ENCODE measurements around the gene TMEM175.

Gene TMEM175

DNA sequence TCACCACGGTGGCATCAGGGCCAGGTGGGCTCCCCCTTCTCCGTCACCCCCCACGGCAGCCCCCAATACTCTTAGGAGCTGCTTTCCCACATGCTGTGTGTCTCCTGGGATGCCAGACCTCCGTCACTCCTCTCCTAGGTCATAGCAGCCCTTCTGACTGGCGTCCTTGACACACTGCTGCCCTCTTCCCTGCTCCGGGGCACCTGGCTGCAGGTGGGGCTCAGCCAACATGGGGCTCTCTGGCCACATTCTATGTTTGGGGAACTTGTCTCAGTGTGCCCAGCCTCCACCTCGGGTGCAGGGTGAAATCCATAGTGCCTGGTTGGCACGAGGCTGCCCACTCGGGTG is 13.8 kb downstream of the TMEM175 start:
- DNase-seq (ENCODE audit: low read depth in 2 of 2, low spot score in 1 of 2) = no peak

DNA sequence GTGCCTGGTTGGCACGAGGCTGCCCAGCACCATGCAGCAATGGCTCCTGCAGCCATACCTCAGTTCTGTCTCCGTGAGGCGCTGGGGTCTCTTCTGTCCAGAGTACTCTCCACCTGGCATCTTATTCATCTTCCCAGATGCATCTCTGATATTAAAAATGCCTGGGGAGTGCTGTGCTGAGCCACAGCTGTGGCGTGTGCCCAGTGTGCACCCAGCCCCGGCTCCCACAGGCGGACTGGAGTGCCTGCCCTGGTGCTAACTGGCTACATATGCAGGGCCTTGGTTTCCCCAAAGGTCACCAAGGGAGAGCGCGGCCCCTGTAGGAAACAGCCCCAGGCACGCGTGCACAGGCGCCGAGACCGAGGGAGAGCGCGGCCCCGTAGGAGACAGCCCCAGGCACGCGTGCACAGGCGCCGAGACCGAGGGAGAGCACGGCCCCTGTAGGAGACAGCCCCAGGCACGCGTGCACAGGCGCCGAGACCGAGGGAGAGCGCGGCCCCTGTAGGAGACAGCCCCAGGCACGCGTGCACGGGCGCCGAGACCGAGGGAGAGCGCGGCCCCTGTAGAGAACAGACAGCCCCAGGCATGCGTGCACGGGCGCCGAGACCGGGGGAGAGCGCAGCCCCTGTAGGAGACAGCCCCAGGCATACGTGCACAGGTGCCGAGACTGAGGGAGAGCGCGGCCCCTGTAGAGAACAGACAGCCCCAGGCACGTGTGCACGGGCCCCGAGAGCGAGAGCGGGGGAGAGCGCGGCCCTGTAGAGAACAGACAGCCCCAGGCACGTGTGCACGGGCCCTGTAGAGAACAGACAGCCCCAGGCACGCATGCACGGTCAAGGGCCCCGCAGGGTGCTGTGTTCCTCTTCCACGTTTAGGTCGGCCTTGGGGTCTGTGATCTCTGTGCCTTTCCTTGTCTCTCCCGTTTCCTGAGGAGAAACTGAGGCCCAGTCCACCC is 14.5 kb downstream of the TMEM175 start:
- no peak for DNase-seq (ENCODE audit: low read depth in 2 of 2, low spot score in 1 of 2)

DNA sequence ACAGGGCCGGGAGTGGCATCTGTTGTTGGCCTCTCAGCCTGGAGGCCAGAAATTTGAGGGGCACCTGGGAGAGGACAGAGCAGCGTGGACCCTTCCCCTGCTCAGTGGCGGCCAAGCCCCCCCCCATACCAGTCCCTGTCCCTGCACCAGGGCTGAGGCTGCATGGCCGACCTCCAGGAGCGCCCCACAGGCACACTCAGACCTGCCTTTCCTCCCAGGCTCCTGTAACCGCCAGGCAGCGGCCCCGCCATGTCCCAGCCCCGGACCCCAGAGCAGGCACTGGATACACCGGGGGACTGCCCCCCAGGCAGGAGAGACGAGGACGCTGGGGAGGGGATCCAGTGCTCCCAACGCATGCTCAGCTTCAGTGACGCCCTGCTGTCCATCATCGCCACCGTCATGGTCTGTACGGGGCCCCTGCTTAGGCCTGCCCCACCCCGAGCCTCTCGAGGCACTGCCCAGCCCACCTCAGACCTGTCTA is 15.3 kb downstream of the TMEM175 start:
- DNase-seq (ENCODE audit: low read depth in 2 of 2, low spot score in 1 of 2) = no peak

DNA sequence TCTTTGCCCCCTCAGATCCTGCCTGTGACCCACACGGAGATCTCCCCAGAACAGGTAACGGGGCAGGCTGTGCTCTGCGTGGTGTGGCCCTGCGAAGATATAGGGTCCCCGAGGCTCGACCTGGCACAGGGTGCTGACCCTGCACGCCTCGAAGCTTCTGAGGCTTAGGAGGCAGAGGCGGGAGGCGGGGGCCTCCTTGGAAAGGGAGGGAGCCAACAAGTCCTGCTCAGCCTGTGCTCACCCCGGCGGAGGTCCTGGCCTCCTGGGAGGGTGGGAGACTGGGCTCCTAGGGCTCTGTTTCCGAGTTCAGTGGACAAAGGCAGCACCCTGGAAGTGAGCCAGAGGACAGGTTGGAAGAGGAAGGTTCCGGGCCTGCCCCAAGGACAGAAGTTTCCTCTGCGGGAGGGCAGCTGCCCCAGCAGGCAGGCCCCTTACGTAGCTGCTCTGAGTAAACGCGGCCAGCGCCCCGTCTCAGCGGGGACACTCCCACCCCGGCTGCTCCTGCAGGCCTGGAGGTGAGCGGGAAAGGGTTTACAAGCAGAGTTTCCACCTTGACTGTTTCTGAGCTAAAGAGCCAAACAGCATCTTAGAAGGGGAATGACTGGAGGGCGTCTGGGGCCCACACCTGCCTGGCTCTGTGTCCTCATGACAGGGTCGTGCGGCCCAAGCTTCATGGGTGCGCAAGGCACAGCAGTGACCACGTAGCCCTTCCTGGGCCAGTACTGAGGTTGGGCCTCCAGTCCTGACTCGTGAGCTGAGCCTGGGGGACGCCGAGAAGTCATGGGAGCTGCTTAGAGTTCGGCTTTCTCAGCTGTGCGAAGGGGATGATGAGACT is 16.1 kb downstream of the TMEM175 start:
- DNase-seq (ENCODE audit: low read depth in 2 of 2, low spot score in 1 of 2) = no peak

DNA sequence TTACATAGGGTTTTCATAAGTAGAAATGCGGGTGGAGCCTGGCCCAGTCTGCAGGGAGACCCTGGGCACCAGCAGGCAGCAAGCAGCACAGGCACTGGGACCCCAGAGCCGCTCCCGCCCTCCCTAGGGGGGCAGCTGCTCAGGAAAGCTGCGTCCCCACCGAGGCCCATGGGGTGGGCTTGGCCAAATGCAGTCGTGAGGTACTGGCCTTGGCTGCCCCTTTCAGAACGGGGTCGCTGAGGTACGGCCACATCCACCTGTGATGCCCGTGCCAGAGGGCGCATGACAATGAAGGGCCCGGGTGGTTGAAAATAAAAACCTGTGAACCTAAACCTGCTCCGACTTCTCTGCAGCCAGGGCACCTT is 16.7 kb downstream of the TMEM175 start:
- DNase-seq (ENCODE audit: low read depth in 2 of 2, low spot score in 1 of 2) = no peak

DNA sequence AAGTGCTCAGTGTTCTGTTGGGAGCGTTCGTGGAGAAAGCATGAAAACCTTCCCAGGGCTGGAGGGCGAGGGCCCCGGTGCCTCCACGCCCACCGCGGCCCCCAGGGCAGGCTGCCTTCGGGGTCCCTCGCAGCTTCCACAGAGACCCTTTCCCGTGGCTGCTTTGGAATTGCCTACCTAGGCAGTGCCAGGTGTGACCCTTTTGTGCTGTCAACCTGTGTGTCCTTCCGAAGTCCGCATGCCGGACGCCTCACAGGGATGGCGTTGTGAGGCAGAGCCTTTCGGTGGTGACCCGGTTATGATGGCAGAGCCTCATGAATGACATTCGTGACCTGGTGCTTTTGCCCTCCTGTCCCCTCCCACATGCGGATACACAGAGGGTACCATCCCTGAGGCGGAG is 17.4 kb downstream of the TMEM175 start:
- no peak for DNase-seq (ENCODE audit: low read depth in 2 of 2, low spot score in 1 of 2)

DNA sequence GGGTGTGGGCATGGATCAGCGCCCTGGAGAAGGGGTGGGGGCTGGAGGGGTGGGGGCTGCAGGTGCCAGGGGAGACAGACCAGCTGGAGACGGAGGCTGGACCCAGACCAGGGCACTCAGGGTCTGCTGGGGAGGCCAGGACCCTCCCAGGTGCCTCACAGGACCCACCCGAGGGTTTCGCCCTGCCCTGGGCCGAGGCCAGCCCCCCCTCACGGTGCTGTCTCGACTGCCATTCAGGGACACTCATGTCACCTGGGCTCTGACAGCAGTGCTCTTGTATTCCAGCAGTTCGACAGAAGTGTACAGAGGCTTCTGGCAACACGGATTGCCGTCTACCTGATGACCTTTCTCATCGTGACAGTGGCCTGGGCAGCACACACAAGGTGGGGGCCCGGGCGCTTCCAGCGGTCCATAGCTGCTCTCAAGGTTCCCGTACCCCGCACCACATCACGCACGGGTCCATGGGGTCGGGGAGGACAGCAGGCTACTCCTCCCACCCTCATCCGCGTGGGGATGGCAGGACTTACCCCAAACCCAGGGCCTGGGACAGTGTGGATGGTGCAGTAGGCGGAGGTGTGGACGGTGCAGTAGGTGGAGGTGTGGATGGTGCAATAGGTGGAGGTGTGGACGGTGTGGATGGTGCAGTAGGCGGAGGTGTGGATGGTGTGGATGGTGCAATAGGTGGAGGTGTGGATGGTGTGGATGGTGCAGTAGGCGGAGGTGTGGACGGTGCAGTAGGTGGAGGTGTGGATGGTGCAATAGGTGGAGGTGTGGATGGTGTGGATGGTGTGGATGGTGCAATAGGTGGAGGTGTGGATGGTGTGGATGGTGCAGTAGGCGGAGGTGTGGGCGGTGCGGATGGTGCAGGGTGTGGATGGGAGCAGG is 18.1 kb downstream of the TMEM175 start:
- no peak for DNase-seq (ENCODE audit: low read depth in 2 of 2, low spot score in 1 of 2)

DNA sequence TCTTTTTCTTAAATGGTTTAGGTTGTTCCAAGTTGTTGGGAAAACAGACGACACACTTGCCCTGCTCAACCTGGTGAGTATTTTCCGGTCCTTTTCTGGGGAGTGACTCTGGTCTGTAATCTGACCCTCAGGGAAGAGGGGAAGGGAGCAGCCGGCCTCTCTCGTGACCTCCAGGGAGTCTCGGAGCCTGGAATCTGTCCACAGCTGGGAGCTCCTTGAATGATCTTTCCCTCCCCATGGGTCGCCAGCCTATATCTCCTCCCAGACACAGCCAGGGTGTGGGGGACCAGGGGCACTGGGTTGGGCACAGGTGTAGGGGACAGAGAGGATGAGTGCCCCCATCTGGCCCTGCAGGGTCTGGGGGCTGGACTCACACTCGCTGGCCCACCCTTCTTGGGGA is 18.9 kb downstream of the TMEM175 start:
- no peak for DNase-seq (ENCODE audit: low read depth in 2 of 2, low spot score in 1 of 2)

DNA sequence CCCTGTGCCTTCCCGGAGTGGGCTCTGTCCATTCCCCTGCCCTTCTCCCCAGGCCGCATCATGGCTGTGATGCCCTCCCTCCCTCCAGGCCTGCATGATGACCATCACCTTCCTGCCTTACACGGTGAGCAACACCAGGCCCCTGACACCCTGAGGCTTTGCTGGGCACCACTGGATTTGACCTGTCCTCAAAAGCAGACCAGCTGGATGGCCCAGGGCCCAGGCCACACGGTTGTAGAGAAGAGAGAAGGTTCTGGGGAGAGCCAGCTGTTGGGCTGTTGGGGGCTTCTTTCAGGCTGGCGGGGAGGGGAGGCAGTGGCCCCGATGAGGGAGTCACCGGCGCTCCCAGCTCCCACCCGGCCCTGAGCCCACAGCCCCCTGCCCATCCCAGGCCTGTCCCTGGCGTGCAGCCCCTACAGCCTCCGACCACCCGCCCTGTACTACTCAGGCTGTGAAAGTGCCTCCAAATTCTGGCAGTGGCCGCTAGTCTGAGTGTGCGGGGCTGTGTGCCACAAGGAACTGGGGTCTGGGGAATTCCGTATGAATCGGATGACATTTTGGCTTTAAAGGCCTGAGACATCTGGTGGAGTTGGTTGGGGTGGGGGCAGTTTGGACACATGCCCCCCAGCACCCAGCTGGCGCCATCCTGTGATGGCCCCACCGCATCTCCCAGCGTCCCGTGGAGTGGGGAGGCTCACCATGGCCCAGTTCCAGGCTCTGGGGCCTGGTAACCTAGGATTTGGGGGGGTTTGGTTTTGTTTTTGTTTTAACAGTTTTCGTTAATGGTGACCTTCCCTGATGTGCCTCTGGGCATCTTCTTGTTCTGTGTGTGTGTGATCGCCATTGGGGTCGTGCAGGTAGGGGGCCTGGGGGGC is 19.6 kb downstream of the TMEM175 start:
- no peak for DNase-seq (ENCODE audit: low read depth in 2 of 2, low spot score in 1 of 2)

DNA sequence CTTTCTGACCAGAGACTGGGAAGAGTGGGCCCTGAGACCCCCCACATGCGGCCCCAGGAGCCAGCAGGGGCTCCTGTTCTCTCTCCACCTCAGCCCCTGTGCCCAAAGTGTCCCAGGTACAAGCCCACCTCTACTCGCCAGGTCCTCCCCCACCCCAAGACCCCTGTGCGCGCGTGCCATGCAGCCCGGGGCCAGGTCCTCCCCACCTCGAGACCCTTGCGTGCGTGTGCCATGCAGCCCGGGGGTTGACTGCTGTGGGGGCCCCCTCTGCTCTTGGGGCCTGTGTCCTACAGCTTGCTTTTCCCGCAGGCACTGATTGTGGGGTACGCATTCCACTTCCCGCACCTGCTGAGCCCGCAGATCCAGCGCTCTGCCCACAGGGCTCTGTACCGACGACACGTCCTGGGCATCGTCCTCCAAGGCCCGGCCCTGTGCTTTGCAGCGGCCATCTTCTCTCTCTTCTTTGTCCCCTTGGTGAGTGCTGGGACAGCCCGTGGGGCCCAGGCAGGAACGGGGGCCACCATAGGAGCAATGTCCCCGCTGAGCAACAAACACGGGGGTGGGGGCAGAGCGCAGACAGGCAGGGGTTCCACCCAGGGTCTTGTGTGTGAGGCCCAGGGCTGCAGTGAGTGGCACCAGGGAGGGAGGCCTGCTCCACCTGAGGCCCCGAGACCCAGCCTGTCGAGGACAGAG is 20.8 kb downstream of the TMEM175 start:
- DNase-seq (ENCODE audit: low read depth in 2 of 2, low spot score in 1 of 2) = no peak

DNA sequence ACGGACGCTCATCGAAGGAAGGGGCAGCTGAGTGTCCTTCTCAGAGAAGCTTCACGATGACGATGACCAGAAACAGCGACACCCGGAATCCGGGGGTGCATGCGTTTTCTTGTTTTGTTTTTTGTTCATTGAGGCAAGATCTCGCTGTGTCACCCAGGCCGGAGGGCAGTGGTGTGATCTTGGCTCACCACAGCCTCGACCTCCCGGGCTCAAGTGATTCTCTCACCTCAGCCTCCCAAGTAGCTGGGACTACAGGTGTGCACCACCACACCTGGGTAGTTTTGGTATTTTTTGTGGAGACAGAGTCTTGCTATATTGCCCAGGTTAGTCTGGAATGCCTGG is 21.3 kb downstream of the TMEM175 start:
- DNase-seq (ENCODE audit: low read depth in 2 of 2, low spot score in 1 of 2) = no peak

DNA sequence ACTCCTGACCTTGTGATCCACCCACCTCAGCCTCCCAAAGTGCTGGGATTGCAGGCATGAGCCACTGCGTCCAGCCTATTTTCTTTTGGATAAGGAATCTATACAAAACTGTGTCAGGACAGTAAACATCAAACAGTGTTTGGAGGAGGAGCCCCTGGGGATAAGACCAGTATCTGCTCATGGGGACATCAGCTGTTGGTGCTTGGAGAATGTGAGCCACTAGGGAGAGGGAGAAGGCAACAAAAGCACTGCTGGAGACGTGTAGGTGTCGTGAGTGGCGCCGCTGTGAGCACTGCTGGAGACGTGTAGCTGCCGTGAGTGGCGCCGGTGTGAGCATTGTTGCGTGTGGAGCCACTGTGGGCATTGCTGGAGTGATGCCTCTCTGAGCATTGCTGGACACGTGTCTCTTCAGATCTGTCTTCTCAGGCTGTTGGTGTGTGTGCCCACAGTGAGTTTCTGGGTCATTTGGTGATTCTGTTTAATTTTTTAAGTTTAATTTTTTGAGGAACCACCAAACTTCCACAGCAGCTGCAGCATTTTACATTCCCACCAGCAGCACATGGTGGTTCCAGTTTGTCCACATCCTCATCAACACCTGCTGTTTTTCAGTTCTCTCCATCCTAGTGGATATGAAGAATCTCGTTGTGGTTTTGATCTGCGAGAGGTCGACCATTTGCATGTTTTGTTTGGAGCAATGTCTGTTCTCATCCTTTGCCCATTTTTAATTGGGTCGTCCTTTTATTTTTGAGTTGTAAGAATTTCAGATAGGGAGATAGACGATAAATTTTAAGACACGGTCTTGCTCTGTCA is 22.2 kb downstream of the TMEM175 start:
- DNase-seq (ENCODE audit: low read depth in 2 of 2, low spot score in 1 of 2) = no peak

DNA sequence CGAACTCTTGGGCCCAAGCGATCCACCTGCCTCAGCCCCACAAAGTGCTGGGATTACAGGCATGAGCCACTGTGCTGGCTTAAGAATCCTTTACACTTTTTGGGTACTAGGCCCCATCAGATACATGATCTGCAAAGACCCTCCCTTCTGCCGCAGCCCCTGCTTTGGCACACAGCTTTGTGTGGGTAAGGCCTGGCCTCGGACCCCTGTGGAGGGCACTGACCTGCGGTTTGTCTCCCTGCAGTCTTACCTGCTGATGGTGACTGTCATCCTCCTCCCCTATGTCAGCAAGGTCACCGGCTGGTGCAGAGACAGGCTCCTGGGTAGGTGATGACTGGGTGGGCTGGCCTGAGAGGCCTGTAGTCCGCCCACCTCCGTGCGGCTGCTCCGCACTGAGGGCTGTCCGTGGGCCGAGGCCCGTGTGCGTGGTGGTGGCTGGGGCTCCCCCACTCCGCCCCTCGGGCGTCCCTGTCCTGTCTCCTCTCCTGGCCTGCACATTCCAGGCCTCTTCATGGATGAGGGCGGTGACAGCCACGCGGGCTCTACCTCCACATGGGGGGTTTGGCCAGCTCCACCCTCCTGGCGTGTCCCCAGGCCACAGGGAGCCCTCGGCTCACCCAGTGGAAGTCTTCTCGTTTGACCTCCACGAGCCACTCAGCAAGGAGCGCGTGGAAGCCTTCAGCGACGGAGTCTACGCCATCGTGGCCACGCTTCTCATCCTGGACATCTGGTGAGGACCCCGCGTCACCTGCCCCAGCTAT is 23.1 kb downstream of the TMEM175 start:
- DNase-seq (ENCODE audit: low read depth in 2 of 2, low spot score in 1 of 2) = no peak

DNA sequence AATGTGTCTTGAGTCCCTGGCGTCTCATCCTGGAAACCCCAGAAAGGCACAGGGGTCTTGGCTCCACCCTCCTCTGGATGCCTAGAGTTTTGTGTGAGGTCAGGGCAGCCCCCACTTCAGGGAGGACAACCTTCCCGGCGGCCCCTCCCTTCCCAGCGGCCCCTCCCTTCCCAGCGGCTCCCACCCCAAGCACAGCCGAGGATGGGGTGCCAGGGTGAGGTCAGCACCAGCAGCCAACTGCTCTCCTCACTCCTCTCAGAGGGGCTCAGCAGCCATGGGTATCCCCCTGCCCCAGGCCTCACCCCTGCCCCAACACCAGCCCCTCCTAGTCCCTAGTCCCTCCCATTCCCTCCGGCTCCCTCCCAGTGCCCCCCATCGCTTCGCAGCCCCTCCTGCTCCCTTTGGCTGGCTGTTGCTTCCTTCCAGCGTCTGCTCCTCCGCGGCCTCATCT is 23.7 kb downstream of the TMEM175 start:
- DNase-seq (ENCODE audit: low read depth in 2 of 2, low spot score in 1 of 2) = no peak

DNA sequence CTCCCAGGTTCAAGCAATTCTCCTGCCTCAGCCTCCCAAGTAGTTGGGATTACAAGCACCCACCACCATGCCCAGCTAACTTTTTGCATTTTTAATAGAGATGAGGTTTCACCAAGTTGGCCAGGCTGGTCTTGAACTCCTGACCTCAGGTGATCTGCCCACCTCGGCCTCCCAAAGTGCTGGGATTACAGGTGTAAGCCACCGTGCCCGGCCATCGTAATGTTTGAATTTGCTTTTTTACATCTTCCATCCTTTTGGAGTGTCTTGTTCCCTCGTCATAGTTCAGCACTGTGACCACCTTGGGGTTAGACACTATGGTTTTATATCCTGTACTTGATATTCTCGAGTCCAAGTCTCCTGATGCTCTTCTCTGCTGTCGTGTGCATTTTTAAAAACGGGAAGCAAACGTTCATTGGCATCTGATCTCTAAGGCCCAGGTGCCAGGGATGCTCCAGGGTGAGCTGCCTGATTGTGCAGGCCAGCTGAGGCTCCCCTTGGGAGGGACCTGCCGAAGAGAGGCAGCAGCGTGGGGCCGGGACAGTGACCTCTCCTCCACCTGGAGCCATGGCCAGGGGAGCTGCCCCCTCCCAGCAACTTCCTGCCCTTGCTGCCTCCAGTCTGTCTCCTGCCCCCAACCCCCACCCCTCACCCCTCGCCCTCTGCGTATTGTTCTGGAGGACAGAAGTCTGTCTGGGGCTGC is 24.4 kb downstream of the TMEM175 start:
- DNase-seq (ENCODE audit: low read depth in 2 of 2, low spot score in 1 of 2) = no peak

DNA sequence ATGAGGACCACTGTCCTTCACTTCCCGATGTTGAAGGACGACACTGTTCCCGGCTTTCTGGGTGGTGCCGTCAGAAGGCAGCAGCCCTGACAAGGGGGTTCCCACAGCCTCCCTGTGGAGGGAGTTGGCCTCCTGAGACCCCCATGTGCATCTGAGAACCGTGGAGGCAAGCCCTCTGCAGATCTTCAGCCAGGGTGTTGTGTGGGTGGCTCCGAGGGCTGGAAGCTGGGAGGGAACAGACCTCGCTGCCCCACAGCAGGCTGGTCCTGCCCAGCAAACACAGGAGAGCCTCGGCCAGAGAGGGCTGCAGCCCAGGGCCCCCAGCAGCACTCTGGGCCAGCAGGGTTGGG is 24.9 kb downstream of the TMEM175 start:
- DNase-seq (ENCODE audit: low read depth in 2 of 2, low spot score in 1 of 2) = no peak

DNA sequence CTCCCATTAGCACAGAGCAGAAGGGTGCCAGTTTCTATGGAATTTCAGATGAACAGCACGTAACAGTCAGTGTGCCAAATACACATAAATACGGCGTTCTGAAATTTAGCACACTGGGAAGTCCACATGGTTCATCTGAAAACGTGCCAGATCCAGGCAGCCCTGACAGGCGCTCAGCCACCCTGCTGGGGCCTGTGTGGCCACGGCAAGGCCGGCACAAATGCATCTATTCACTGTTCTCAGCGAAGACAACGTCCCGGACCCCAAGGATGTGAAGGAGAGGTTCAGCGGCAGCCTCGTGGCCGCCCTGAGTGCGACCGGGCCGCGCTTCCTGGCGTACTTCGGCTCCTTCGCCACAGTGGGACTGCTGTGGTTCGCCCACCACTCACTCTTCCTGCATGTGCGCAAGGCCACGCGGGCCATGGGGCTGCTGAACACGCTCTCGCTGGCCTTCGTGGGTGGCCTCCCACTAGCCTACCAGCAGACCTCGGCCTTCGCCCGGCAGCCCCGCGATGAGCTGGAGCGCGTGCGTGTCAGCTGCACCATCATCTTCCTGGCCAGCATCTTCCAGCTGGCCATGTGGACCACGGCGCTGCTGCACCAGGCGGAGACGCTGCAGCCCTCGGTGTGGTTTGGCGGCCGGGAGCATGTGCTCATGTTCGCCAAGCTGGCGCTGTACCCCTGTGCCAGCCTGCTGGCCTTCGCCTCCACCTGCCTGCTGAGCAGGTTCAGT is 25.5 kb downstream of the TMEM175 start:
- DNase-seq (ENCODE audit: low read depth in 2 of 2, low spot score in 1 of 2) = no peak
